Measurements from ENCODE around the gene GSAP. TPM values are rescaled to one million over a fixed set of nuclear protein-coding genes. Genes with fewer than 3 reads are reported as not detected.
"Not testable (repeated sequence)": the region's sequence is repeated elsewhere in the genome, so short reads cannot be mapped to it uniquely, and the experiment has no call there.

Gene GSAP
- polyA plus RNA-seq, 3 donors from 2014 or later, result 24.6 to 85.4 (median 55.5) TPM

DNA sequence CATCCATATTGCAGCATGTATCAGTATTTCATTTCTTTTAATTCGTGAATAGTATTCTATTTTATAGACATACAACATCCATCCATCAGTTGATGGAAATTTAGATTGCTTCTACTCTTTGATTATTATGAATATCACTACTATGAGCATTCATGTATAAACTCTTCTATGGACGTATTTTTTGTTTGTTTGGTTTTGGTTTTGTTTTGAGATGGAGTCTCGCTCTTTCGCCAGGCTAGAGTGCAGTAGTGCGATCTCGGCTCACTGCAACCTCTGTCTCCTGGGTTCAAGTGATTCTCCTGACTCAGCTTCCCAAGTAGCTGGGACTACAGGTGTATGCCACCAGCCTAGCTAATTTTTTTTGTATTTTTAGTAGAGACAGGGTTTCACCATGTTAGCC lies 35.8 kb upstream of the GSAP start:
- H3K27me3 Mint-ChIP-seq (ENCODE audit: low read depth in 3 of 3); DNase-seq; H3K9me3 Mint-ChIP-seq; H3K27ac Mint-ChIP-seq; H3K36me3 Mint-ChIP-seq: not testable (repeated sequence)
- peak overlapping the region in 1 of 5 donors; percentile 41 for H3K4me3 Mint-ChIP-seq
- peaks cover 2 to 12% of the 10 kb centered on the region in 2 donors for H3K4me1 Mint-ChIP-seq

- no peak overlapping the region for H3K4me3 Mint-ChIP-seq
- H3K9me3 Mint-ChIP-seq, result peaks cover 0 to 2% (median 0%) of the 10 kb centered on the region in 6 donors
- no peaks in the 10 kb centered on the region for H3K36me3 Mint-ChIP-seq
Observed at GRCh38 chr7:77450613-77451012, 34.5 kb upstream of the GSAP start.

DNA sequence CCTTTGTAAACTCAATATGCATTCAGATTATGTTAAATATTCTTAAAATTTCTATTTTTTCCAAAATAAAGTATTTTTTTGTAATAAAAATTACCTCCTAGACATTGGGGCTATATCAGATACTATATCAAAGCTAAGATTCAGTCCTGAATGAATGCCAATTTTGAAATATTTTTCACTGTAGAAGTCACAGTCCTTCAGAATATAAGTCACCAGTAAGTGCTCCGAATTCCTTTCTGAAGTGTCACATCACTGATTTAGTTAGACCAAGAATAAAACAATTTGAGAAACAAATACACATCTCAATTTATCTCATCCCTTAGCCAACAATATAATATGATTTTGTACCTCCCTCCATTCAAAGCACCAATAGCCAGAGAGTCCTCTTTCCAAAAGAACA lies 33.9 kb upstream of the GSAP start:
- H3K4me1 Mint-ChIP-seq, result peaks cover 2 to 12% of the 10 kb centered on the region in 2 donors
- peaks cover 0 to 2% (median 0%) of the 10 kb centered on the region in 3 donors for H3K27me3 Mint-ChIP-seq (ENCODE audit: low read depth in 3 of 3)
- no peak for DNase-seq
- H3K9me3 Mint-ChIP-seq, result peaks cover 0 to 2% (median 0%) of the 10 kb centered on the region in 6 donors
- H3K27ac Mint-ChIP-seq, result no peak overlapping the region
- no peaks in the 10 kb centered on the region for H3K36me3 Mint-ChIP-seq
- no peak overlapping the region for H3K4me3 Mint-ChIP-seq

More at GRCh38 chr7:77450613-77451012, 34.5 kb upstream of the GSAP start:
- Mint-ChIP-seq H3K27me3 (ENCODE audit: low read depth in 3 of 3) (peaks cover 0 to 2% (median 0%) of the 10 kb centered on the region in 3 donors), H3K27ac (no peak overlapping the region), H3K4me1 (peaks cover 2 to 12% of the 10 kb centered on the region in 2 donors)
- no peak for DNase-seq

- H3K36me3 Mint-ChIP-seq, result no peaks in the 10 kb centered on the region
- peak overlapping the region in 1 of 6 donors; percentile 38 for H3K27ac Mint-ChIP-seq
- no peak for DNase-seq
- peaks cover 0 to 2% (median 0%) of the 10 kb centered on the region in 6 donors for H3K9me3 Mint-ChIP-seq
- H3K4me1 Mint-ChIP-seq, result peaks cover 3 to 12% of the 10 kb centered on the region in 2 donors
- H3K27me3 Mint-ChIP-seq (ENCODE audit: low read depth in 3 of 3), result peaks cover 0 to 2% (median 0%) of the 10 kb centered on the region in 3 donors
- H3K4me3 Mint-ChIP-seq, result no peak overlapping the region
Observed at GRCh38 chr7:77447616-77448015, 31.5 kb upstream of the GSAP start.

DNA sequence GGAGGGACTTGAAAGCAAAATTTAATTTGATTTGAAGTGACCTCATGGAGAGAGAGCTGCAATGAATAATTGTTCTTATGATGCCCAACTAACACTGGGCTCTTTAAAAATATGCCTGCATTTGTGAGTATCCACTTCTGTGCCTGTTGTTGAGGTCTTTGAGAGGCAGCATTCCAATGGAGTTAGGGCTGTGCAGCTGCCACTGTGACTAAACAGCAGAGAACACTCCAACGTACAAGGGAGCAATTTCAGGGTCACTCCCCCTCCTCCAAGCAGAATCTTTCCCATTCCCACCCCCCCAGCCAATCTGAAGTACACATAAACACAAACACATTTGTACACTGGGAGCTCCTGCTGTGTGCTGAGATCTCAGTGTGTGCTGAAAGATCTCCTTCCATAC lies 28.0 kb upstream of the GSAP start:
- no peak for DNase-seq
- peaks cover 7 to 31% of the 10 kb centered on the region in 2 donors for H3K4me1 Mint-ChIP-seq
- H3K27ac Mint-ChIP-seq, result no peak overlapping the region
- no peaks in the 10 kb centered on the region for H3K9me3 Mint-ChIP-seq
- H3K36me3 Mint-ChIP-seq, result no peaks in the 10 kb centered on the region
- peaks cover 0 to 2% (median 0%) of the 10 kb centered on the region in 3 donors for H3K27me3 Mint-ChIP-seq (ENCODE audit: low read depth in 3 of 3)
- H3K4me3 Mint-ChIP-seq, result no peak overlapping the region

DNA sequence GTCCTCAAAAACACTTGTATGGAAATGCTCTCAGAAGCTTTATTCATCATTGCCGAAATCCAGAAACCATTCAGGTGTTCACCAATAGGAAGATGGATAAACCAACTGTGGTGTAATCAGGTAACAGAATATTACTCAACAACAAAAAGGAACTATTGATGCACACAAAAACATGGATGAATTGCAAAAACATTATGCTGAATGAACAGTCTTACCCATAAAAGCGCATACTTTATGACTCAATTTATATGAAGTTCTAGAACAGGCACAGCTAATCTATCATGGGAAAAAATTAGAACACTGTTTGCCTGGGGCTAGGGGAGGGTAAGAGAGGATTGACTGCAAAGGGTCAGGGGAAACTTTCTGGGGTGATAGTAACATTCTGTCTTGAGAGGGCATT lies 26.9 kb upstream of the GSAP start:
- DNase-seq, result no peak
- Mint-ChIP-seq H3K27ac (peak overlapping the region in 3 of 6 donors; percentile 30 to 71 (median 52)), H3K4me3 (no peak overlapping the region), H3K9me3 (no peaks in the 10 kb centered on the region), H3K4me1 (peaks cover 7 to 31% of the 10 kb centered on the region in 2 donors), H3K36me3 (no peaks in the 10 kb centered on the region), H3K27me3 (ENCODE audit: low read depth in 3 of 3) (peaks cover 0 to 2% (median 0%) of the 10 kb centered on the region in 3 donors)

DNA sequence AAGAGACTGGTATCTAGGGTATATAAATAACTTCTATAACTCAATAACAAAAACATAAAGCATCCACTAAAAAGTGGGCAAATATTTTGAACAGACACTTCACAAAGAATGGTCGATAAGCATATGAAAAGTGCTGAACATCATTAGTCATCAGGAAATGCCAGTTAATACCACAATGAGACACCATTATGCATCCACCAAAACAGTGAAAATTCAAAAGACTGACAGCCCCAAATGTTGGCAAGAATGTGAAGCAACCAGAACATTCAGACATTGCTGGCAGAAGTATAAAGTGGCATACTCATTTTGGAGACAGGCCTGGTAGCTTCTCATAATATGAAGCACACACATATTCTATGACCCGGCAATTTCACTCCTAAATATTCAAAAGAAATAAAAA lies 26.5 kb upstream of the GSAP start:
- no peaks in the 10 kb centered on the region for H3K36me3 Mint-ChIP-seq

DNA sequence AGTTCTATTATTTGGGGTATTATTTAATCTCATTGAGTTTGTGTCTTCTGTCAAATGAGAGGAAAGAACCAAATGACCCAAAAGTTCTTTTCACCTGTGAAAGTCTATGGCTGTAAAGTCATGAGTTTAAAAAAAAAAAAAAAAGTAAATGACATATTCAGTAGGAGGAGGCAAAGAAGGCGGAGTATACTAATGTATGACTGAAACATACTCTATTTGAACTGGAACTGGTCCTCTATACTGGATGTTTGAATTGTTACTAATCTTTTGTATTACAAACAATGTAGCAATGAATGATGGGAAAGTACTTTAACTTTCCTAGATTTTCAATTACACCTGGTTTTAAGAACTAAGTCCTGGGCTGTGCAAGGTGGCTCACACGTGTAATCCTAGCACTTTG lies 24.9 kb upstream of the GSAP start:
- Mint-ChIP-seq H3K36me3 (no peaks in the 10 kb centered on the region), H3K4me3 (peak overlapping the region in 1 of 5 donors; percentile 65), H3K4me1 (peaks cover 7 to 25% of the 10 kb centered on the region in 2 donors), H3K27me3 (ENCODE audit: low read depth in 3 of 3) (peaks cover 0 to 3% (median 0%) of the 10 kb centered on the region in 3 donors), H3K9me3 (no peaks in the 10 kb centered on the region), H3K27ac (peak overlapping the region in 1 of 6 donors; percentile 52)
- DNase-seq, result no peak

More for the DNA sequence above, 26.5 kb upstream of the GSAP start:
- H3K27me3 Mint-ChIP-seq (ENCODE audit: low read depth in 3 of 3), result peaks cover 0 to 2% (median 0%) of the 10 kb centered on the region in 3 donors
- no peaks in the 10 kb centered on the region for H3K9me3 Mint-ChIP-seq
- no peak for DNase-seq
- peak overlapping the region in 1 of 5 donors; percentile 2 for H3K4me3 Mint-ChIP-seq
- peak overlapping the region in 3 of 6 donors; percentile 52 to 77 (median 71) for H3K27ac Mint-ChIP-seq
- H3K4me1 Mint-ChIP-seq, result peaks cover 7 to 29% of the 10 kb centered on the region in 2 donors

GRCh38 chr7:77439572-77439971 lies 23.4 kb upstream of the GSAP start:
- DNase-seq, result no peak
- H3K27ac Mint-ChIP-seq, result peak overlapping the region in 1 of 6 donors; percentile 31
- H3K4me1 Mint-ChIP-seq, result peaks cover 7 to 26% of the 10 kb centered on the region in 2 donors
- no peaks in the 10 kb centered on the region for H3K9me3 Mint-ChIP-seq
- H3K4me3 Mint-ChIP-seq, result no peak overlapping the region
- peaks cover 0 to 3% (median 0%) of the 10 kb centered on the region in 3 donors for H3K27me3 Mint-ChIP-seq (ENCODE audit: low read depth in 3 of 3)
- H3K36me3 Mint-ChIP-seq, result no peaks in the 10 kb centered on the region

- Mint-ChIP-seq H3K27me3 (ENCODE audit: low read depth in 3 of 3) (peaks cover 0 to 3% (median 0%) of the 10 kb centered on the region in 3 donors), H3K4me3 (no peak overlapping the region), H3K36me3 (no peaks in the 10 kb centered on the region), H3K4me1 (peaks cover 7 to 30% of the 10 kb centered on the region in 2 donors), H3K9me3 (no peaks in the 10 kb centered on the region), H3K27ac (no peak overlapping the region)
- no peak for DNase-seq
Observed at GRCh38 chr7:77438131-77438530, 22.0 kb upstream of the GSAP start.

DNA sequence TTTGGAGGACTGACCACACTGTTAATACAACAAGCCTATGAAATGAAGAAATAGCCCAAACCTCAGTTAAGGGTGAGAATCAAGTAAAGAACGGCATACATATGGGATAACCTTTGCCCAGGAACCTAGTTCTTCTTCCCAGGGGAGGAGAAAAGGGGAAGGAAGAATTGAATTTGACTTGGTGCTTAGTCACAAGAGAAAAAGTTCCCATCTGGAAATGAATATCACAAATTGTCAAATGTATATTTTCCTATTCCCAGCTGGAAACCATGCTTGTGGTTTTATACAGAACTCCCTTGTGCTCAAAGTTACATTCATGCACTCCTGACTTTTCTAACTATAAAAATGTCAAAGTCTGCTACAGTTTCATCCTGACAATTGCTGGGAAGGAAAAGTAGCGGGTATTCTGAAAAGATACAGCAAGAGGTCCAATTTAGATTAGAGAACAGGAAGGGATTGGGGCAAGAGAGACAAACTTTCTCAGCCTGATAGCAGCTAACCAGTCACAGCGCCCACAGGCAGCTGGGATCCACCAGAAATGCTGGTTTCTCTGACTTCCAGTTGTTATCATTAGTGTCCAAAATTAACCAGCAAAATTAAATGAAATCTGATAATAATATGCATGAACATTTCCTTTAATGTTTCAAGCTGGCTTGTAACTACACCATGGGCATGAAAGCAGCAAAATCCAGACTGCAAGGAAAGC lies 18.6 kb upstream of the GSAP start:
- Mint-ChIP-seq H3K36me3 (no peaks in the 10 kb centered on the region), H3K4me1 (peaks cover 3 to 17% of the 10 kb centered on the region in 2 donors), H3K4me3 (no peak overlapping the region), H3K27me3 (ENCODE audit: low read depth in 3 of 3) (peaks cover 0 to 3% (median 0%) of the 10 kb centered on the region in 3 donors), H3K9me3 (no peaks in the 10 kb centered on the region), H3K27ac (no peak overlapping the region)
- no peak for DNase-seq

- no peaks in the 10 kb centered on the region for H3K9me3 Mint-ChIP-seq
- H3K4me3 Mint-ChIP-seq, result no peak overlapping the region
- H3K36me3 Mint-ChIP-seq, result no peaks in the 10 kb centered on the region
- peaks cover 10 to 21% of the 10 kb centered on the region in 2 donors for H3K4me1 Mint-ChIP-seq
- DNase-seq, result no peak
- H3K27me3 Mint-ChIP-seq (ENCODE audit: low read depth in 3 of 3), result peaks cover 2 to 6% (median 3%) of the 10 kb centered on the region in 3 donors
- H3K27ac Mint-ChIP-seq, result no peak overlapping the region
Observed at GRCh38 chr7:77433901-77434300, 17.8 kb upstream of the GSAP start.

DNA sequence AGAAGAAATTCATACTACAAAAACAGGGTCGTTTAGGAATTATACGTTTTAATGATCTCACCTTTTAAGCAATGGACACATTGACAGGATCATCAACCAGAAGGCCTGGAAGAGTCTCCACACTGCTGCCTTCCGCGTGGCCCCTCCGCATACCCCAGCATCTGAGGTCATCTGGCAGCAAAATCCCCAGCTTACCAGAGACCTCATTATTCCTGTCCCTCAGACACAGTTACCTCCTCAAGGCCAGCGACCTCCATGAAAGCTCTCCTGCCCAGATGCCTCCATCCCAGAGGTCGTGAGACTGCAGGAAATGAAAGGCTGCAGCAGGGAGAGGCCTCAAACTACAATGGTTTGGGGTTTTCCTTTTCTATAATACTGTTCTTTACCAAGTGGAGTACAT lies 14.8 kb upstream of the GSAP start:
- DNase-seq, result no peak
- peak overlapping the region in 4 of 6 donors; percentile 41 to 99 (median 58) for H3K27ac Mint-ChIP-seq
- no peaks in the 10 kb centered on the region for H3K9me3 Mint-ChIP-seq
- no peaks in the 10 kb centered on the region for H3K36me3 Mint-ChIP-seq
- H3K4me1 Mint-ChIP-seq, result peaks cover 28 to 44% of the 10 kb centered on the region in 2 donors
- H3K4me3 Mint-ChIP-seq, result no peak overlapping the region
- peaks cover 5 to 10% (median 5%) of the 10 kb centered on the region in 3 donors for H3K27me3 Mint-ChIP-seq (ENCODE audit: low read depth in 3 of 3)

- Mint-ChIP-seq H3K4me3 (peak overlapping the region; percentile 63 to 86 (median 77)), H3K4me1 (peaks cover 28 to 38% of the 10 kb centered on the region in 2 donors), H3K36me3 (no peaks in the 10 kb centered on the region), H3K27ac (peak overlapping the region; percentile 97 to 99 (median 97)), H3K27me3 (ENCODE audit: low read depth in 3 of 3) (peaks cover 5 to 10% (median 7%) of the 10 kb centered on the region in 3 donors), H3K9me3 (no peaks in the 10 kb centered on the region)
- peak; percentile 80 to 83 (median 82) for DNase-seq
Observed at GRCh38 chr7:77428777-77429231, 12.7 kb upstream of the GSAP start.
